ENCODE measurements around the gene PRKN. TPM values are rescaled to one million over a fixed set of nuclear protein-coding genes. Genes with fewer than 3 reads are reported as not detected.
"Not testable (repeated sequence)": the region's sequence is repeated elsewhere in the genome, so short reads cannot be mapped to it uniquely, and the experiment has no call there.

Gene PRKN
- total RNA-seq, 3 donors from 2014 or later, result 0.05 to 0.13 TPM; not detected in 1

GRCh38 chr6:162421004-162421403, 306.6 kb downstream of the PRKN start:
- H3K9me3 Mint-ChIP-seq, result no peaks in the 10 kb centered on the region
- H3K36me3 Mint-ChIP-seq (ENCODE audit: insufficient read depth), result peaks cover 3% of the 10 kb centered on the region
- DNase-seq, result no peak
- H3K27me3 Mint-ChIP-seq (ENCODE audit: low read depth), result no peaks in the 10 kb centered on the region
- H3K4me1 Mint-ChIP-seq (ENCODE audit: low read depth), result no peaks in the 10 kb centered on the region
- H3K4me3 Mint-ChIP-seq, result no peak overlapping the region
- no peak for ATAC-seq

GRCh38 chr6:162416831-162417537, 310.6 kb downstream of the PRKN start:
- Mint-ChIP-seq H3K36me3 (ENCODE audit: insufficient read depth) (peaks cover 1% of the 10 kb centered on the region), H3K4me1 (ENCODE audit: low read depth) (no peaks in the 10 kb centered on the region), H3K27me3 (ENCODE audit: low read depth) (no peaks in the 10 kb centered on the region), H3K9me3 (peaks cover 3% of the 10 kb centered on the region), H3K4me3 (no peak overlapping the region)
- ATAC-seq (no peak), DNase-seq (no peak)

GRCh38 chr6:162416307-162416706, 311.3 kb downstream of the PRKN start:
- Mint-ChIP-seq H3K36me3 (ENCODE audit: insufficient read depth) (peaks cover 1% of the 10 kb centered on the region), H3K4me1 (ENCODE audit: low read depth) (no peaks in the 10 kb centered on the region), H3K4me3 (no peak overlapping the region), H3K9me3 (peaks cover 3% of the 10 kb centered on the region), H3K27me3 (ENCODE audit: low read depth) (no peaks in the 10 kb centered on the region)
- ATAC-seq, result no peak
- DNase-seq, result no peak

DNA sequence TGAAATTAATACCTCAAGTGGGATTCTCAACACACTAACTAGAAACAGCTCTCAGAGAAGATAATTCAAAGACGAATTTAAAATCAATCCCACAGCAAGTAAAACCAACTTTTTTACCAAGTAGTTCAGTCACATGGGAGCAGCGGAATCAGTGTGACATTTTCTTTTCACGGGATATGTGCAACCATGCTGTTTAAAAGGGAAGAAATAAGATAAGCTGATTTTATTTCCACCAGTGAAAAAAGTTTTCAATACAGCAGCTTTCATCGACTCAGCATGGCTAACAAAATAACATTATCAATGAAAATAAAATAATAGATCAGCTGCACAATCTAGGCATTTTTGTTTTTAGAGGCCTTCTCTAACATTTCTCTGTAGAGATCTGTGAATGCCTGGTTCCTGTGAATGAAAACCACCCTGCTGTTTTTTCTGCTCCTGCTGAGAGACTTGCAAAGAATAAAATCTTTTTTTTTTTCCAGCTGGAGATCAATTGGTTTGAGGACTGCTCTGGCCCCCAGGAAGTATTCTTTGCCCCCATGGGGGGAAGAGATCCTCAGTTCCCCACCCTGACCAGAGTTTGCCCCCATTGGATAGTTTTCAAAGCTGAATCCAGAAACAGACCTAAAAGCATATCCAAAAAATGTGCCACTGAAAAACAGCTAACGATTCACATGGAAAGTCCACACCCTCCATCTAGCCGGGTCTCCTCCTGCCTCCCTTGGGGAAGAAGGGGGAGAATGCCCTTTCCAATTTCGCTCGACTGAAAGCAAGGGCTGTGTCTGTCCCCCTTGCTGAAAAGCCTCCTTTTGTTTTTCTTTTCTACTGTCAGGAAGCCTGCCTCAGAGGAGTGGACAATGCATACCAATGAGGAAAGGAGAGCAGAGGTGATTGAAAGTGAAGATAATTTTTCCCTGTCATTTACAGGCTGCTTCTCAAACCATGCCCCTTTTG, 317.6 kb downstream of the PRKN start:
- ATAC-seq (no peak), DNase-seq (no peak)
- peaks cover 3% of the 10 kb centered on the region for H3K36me3 Mint-ChIP-seq (ENCODE audit: insufficient read depth)
- no peak overlapping the region for H3K4me3 Mint-ChIP-seq
- H3K27me3 Mint-ChIP-seq (ENCODE audit: low read depth), result no peaks in the 10 kb centered on the region
- peaks cover 4% of the 10 kb centered on the region for H3K9me3 Mint-ChIP-seq
- H3K4me1 Mint-ChIP-seq (ENCODE audit: low read depth), result no peaks in the 10 kb centered on the region

GRCh38 chr6:162408826-162409535, 318.6 kb downstream of the PRKN start:
- Mint-ChIP-seq H3K9me3 (peaks cover 5% of the 10 kb centered on the region), H3K4me1 (ENCODE audit: low read depth) (no peaks in the 10 kb centered on the region), H3K4me3 (no peak overlapping the region), H3K27me3 (ENCODE audit: low read depth) (no peaks in the 10 kb centered on the region), H3K36me3 (ENCODE audit: insufficient read depth) (peaks cover 3% of the 10 kb centered on the region)
- no peak for ATAC-seq
- DNase-seq, result no peak

- no peak for ATAC-seq
- Mint-ChIP-seq H3K4me1 (ENCODE audit: low read depth) (no peaks in the 10 kb centered on the region), H3K27me3 (ENCODE audit: low read depth) (no peaks in the 10 kb centered on the region), H3K36me3 (ENCODE audit: insufficient read depth) (peaks cover 3% of the 10 kb centered on the region), H3K9me3 (peaks cover 3% of the 10 kb centered on the region), H3K4me3 (no peak overlapping the region)
- DNase-seq, result no peak
Measured at GRCh38 chr6:162404951-162405350, 322.6 kb downstream of the PRKN start.

- Mint-ChIP-seq H3K4me3 (no peak overlapping the region), H3K36me3 (ENCODE audit: insufficient read depth) (peaks cover 3% of the 10 kb centered on the region), H3K4me1 (ENCODE audit: low read depth) (no peaks in the 10 kb centered on the region), H3K27me3 (ENCODE audit: low read depth) (no peaks in the 10 kb centered on the region), H3K9me3 (peaks cover 10% of the 10 kb centered on the region)
- DNase-seq (no peak), ATAC-seq (no peak)
Measured at GRCh38 chr6:162403031-162403430, 324.5 kb downstream of the PRKN start.

DNA sequence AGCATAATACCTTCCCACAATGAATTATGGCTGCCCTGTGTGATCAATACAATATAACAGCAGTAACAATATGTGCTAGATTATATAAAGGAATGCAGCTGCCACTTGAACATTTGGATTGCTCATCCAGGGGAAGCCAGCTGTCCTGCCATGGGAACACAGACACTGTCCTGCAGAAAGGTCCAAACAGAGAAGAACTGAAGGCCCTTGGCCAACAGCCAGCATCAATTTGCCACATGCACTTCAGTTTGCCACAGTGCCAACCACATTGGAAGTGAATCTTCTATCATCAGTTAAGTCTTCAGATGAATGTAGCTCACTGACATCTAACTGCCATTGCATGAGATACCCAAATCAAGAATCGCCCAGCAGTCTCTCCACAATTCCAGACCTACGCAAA, 332.4 kb downstream of the PRKN start:
- H3K36me3 Mint-ChIP-seq (ENCODE audit: insufficient read depth), result no peaks in the 10 kb centered on the region
- H3K4me1 Mint-ChIP-seq (ENCODE audit: low read depth), result no peaks in the 10 kb centered on the region
- no peaks in the 10 kb centered on the region for H3K27me3 Mint-ChIP-seq (ENCODE audit: low read depth)
- H3K4me3 Mint-ChIP-seq, result no peak overlapping the region
- DNase-seq (no peak), ATAC-seq (no peak)
- H3K9me3 Mint-ChIP-seq, result peaks cover 7% of the 10 kb centered on the region

DNA sequence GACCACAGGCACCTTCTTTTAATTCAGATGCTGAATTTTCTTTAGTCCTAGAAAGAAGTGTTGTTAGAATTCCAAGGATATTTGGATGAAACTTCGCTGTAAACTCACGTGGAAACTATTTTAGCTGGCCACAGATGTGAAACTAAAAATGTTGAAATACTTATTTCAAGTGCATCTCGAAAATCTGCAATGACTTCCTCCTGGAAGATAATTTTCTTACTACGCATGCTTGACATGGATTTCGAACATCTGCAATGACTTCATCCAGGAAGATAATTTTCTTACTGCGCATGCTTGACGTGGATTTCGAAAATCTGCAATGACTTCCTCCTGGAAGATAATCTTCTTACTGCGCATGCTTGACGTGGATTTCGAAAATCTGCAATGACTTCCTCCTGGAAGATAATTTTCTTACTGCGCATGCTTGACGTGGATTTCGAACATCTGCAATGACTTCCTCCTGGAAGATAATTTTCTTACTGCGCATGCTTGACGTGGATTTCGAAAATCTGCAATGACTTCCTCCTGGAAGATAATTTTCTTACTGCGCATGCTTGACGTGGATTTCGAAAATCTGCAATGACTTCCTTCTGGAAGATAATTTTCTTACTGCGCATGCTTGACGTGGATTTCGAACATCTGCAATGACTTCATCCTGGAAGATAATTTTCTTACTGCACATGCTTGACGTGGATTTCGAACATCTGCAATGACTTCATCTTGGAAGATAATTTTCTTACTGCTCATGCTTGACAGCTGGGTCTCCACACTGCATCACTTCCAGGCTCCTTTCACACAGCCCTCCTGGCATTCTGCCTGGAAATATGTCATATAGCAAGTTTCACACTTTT, 336.4 kb downstream of the PRKN start:
- not testable (repeated sequence) for H3K4me3 Mint-ChIP-seq; H3K27me3 Mint-ChIP-seq (ENCODE audit: low read depth); H3K36me3 Mint-ChIP-seq (ENCODE audit: insufficient read depth); H3K9me3 Mint-ChIP-seq; H3K4me1 Mint-ChIP-seq (ENCODE audit: low read depth); DNase-seq; ATAC-seq

DNA sequence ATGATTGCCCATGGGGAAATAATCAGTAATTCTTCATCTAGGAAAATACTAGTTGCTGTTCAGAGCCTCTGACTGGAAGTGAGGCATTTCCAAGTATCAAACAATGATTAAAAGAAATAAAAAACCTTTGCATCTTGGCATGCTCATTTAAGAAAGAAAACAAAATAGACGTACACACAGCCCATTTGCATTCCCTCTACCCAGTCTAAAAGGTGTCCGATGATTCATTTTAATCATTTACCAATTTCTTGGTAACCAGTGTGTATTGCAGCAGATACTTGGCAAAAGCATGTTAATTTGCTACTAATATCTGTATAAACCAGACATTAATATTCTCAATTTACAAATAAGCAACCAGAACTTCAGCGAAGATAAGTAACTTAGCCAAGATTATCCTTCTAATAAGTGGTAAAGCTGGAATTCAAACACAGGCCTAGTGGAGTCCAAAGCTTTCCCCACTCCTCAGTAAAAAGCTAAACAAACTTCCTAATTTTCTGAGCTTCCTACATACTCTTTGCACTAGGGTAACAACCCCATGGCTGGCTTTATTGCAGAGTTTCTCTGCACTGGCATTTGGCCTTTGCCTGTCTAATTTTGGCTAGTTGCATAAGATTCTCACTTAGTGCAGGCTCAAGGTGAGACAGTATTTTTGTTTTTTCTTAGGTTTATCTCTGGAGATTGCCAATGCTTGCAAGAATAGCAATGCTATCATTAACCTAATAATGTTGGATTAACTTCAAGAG, 338.1 kb downstream of the PRKN start:
- no peaks in the 10 kb centered on the region for H3K27me3 Mint-ChIP-seq (ENCODE audit: low read depth)

GRCh38 chr6:162388383-162388777, 339.2 kb downstream of the PRKN start:
- H3K36me3 Mint-ChIP-seq (ENCODE audit: insufficient read depth), result peaks cover 2% of the 10 kb centered on the region
- no peaks in the 10 kb centered on the region for H3K9me3 Mint-ChIP-seq
- no peak overlapping the region for H3K4me3 Mint-ChIP-seq
- no peaks in the 10 kb centered on the region for H3K4me1 Mint-ChIP-seq (ENCODE audit: low read depth)
- DNase-seq (no peak), ATAC-seq (no peak)
- H3K27me3 Mint-ChIP-seq (ENCODE audit: low read depth), result no peaks in the 10 kb centered on the region

More for the DNA sequence above, 338.1 kb downstream of the PRKN start:
- H3K9me3 Mint-ChIP-seq, result no peaks in the 10 kb centered on the region
- ATAC-seq, result no peak
- H3K4me1 Mint-ChIP-seq (ENCODE audit: low read depth), result no peaks in the 10 kb centered on the region
- H3K36me3 Mint-ChIP-seq (ENCODE audit: insufficient read depth), result no peaks in the 10 kb centered on the region
- no peak for DNase-seq
- no peak overlapping the region for H3K4me3 Mint-ChIP-seq

DNA sequence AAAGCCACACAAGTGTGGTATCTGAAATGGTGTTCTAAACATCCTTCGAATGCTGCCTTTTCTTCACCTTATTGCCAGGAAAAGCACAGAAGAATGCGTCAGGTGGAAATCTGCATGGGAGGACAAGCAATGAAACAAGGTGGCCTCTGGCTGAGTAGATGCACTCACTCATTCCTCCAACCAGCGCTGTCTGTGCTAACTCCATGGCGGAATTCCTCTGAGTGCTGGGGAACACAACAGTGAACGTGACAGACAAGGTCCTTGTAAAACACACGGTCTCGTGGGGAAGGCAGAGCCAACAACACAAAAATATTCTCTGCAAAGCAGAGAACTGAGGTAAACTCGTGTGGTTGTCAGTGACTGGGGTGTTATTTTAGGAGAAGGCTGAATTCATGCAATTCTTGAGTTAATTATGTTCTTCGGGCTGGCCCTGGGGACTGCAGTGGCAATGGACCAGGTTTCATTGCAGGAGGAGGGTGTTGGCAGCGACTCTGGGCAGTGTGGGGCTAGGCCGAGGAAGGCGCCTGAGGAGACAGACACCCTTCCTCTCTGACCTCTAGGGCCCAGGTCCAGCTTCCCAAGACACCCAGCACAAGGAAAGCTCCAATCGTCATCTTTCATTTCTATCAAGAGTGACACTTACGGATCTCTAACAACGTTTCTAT, 339.7 kb downstream of the PRKN start:
- Mint-ChIP-seq H3K36me3 (ENCODE audit: insufficient read depth) (peaks cover 2% of the 10 kb centered on the region), H3K9me3 (no peaks in the 10 kb centered on the region), H3K4me1 (ENCODE audit: low read depth) (no peaks in the 10 kb centered on the region), H3K27me3 (ENCODE audit: low read depth) (no peaks in the 10 kb centered on the region), H3K4me3 (no peak overlapping the region)
- ATAC-seq (no peak), DNase-seq (no peak)

DNA sequence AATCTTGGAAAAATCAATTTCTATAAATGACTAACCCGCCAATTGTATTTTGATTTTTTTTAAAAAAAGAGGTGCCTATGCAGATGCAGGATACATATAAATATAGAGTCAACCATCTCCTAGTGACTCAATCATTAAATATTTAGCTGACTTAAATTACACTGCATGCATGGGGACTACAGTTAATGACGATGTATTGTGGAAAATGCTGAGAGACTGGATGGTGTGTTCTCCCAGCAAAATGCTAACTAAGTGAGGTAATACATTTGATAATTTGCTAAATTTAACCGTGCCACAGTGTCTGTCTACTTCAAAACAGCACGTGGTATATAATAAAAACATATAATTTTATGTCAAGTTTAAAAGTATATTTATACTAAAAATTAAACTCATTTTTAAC, 341.6 kb downstream of the PRKN start:
- no peaks in the 10 kb centered on the region for H3K4me1 Mint-ChIP-seq (ENCODE audit: low read depth)
- H3K4me3 Mint-ChIP-seq, result no peak overlapping the region
- DNase-seq (no peak), ATAC-seq (no peak)
- peaks cover 2% of the 10 kb centered on the region for H3K36me3 Mint-ChIP-seq (ENCODE audit: insufficient read depth)
- H3K27me3 Mint-ChIP-seq (ENCODE audit: low read depth), result no peaks in the 10 kb centered on the region
- no peaks in the 10 kb centered on the region for H3K9me3 Mint-ChIP-seq

Data from activated T-cell treated with anti-CD3 and anti-CD28 coated beads, Interleukin-2, amount 50 U/mL, for 4 hours (primary cell).